ENCODE results near the gene GRIK4.

GRCh38 chr11:120543521-120544215, 32.1 kb downstream of the GRIK4 start:
- no peak for TF ChIP-seq CTCF (IDR thresholded peaks at IDR 0.05)
- no peak for TF ChIP-seq POLR2A (IDR thresholded peaks at IDR 0.05)
- TF ChIP-seq EP300 (IDR thresholded peaks at IDR 0.05) = no peak
